Caco-2 (cell line): ENCODE measurements around the gene DROSHA. TPM values are rescaled to one million over a fixed set of nuclear protein-coding genes. Genes with fewer than 3 reads are reported as not detected.

ENCODE experiments used
- BruUV-seq: library from RNA; stranded (reverse); fragments of 400-500 nt; replicated peaks from 2 replicates; lab custom pipeline; 2021; lab: Mats Ljungman, UMichigan
- CTCF ChIA-PET: fragments of 300-600 bp; sonication (Branson Sonifier 250); formaldehyde crosslinking; loops from one replicate; lab custom pipeline; 2022; ENCODE audit warnings: antibody characterized with exemption; lab: Charles Lee
- POLR2A ChIA-PET: fragments of 300-600 bp; sonication (Branson Sonifier 250); formaldehyde crosslinking; loops from one replicate; lab custom pipeline; 2022; ENCODE audit warnings: antibody characterized with exemption; lab: Charles Lee
- DNase-seq, 2 experiments: peaks; one replicate each; pipeline versions ENCODE4 v3.0.0 to v3.0.0-alpha.2; 2020 to 2022
- H3K27me3 ChIP-seq: replicated peaks from 2 replicates; pipeline ENCODE4 v1.6.0; 2011; ENCODE audit warnings: low read length; ENCODE audit not compliant: control insufficient read depth, insufficient read depth
- H3K36me3 ChIP-seq: 2 replicates; pipeline ENCODE4 v1.5.1; 2011; ENCODE audit warnings: low read length; ENCODE audit not compliant: control insufficient read depth, insufficient read depth
- H3K4me1 ChIP-seq: fragments of 250-450 bp; sonication (Bioruptor Pico); 2 replicates; pipeline ENCODE4 v1.5.1; 2020; ENCODE audit warnings: mild to moderate bottlenecking
- H3K4me3 ChIP-seq: 2 replicates; pipeline ENCODE4 v1.5.1; 2011; ENCODE audit warnings: low read depth, mild to moderate bottlenecking, control low read depth, low read length
- H3K9me3 ChIP-seq: fragments of 250-450 bp; sonication (Bioruptor Pico); 2 replicates; pipeline ENCODE4 v1.5.1; 2020; ENCODE audit warnings: mild to moderate bottlenecking, moderate library complexity
- H3K27ac Mint-ChIP-seq: one replicate; pipeline ENCODE4 v1.8.0; 2022; ENCODE audit warnings: mixed read lengths; ENCODE audit not compliant: unreplicated experiment
- H3K27me3 Mint-ChIP-seq: one replicate; pipeline ENCODE4 v1.8.0; 2022; ENCODE audit warnings: mixed read lengths; ENCODE audit not compliant: insufficient read depth, unreplicated experiment
- H3K36me3 Mint-ChIP-seq: one replicate; pipeline ENCODE4 v1.8.0; 2022; ENCODE audit warnings: mild to moderate bottlenecking, mixed read lengths; ENCODE audit not compliant: insufficient read depth, unreplicated experiment
- H3K4me1 Mint-ChIP-seq: one replicate; pipeline ENCODE4 v1.8.0; 2022; ENCODE audit warnings: low read depth, mixed read lengths; ENCODE audit not compliant: unreplicated experiment
- H3K4me3 Mint-ChIP-seq: one replicate; pipeline ENCODE4 v1.8.0; 2022; ENCODE audit warnings: mild to moderate bottlenecking, moderate library complexity, mixed read lengths; ENCODE audit not compliant: unreplicated experiment
- H3K9me3 Mint-ChIP-seq: one replicate; pipeline ENCODE4 v1.8.0; 2022; ENCODE audit warnings: mixed read lengths; ENCODE audit not compliant: unreplicated experiment
- intact Hi-C: fragments of 100-400 bp; cut with micrococcal nuclease; formaldehyde crosslinking; loops from one replicate; pipeline ENCODE4 v1.10.0; 2022; ENCODE audit not compliant: unreplicated experiment
- total RNA-seq: library from RNA; stranded (reverse); gene quantifications from 2 replicates; pipeline ENCODE4 v1.2.3, GENCODE V29; 2022
- TF ChIP-seq, protein P1 (sequence below), 2 experiments: fragments of 200-600 bp in 1 of 2; IDR thresholded peaks; 1 replicate in 1 of 2; 2 replicates in 1 of 2; pipeline versions ENCODE4 v1.5.1 to v1.8.0; 2011 to 2022; ENCODE audit warnings: antibody characterized with exemption in 1 of 2, control low read depth in 1 of 2, inconsistent platforms in 1 of 2, low read depth in 1 of 2, low read length in 1 of 2, mild to moderate bottlenecking in 1 of 2, moderate library complexity in 1 of 2; ENCODE audit not compliant: insufficient read depth in 1 of 2, severe bottlenecking in 1 of 2, unreplicated experiment in 1 of 2

Gene DROSHA
- total RNA-seq, 1 experiment from 2014 or later: 88.4 TPM

DNA sequence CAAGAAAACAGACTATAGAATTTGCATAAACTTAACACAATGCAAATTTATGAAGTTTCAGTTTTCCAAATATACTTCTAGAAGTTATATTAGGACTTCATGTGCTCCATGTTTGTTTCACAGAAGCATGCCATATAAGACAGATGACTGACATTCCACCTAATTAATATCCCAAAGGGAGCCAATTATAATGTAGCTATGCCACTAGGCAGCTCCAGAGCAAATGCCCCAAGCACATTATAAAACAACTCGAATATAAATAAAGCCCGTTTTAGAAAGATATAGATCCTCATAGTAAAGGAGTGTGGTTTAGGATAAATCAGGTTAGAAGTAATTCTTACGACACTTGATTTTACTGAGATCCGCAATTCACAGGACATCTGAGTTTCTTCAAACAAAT is 8.9 kb downstream of the DROSHA start:
- ChIA-PET CTCF (no interaction called here), POLR2A (no interaction called here)
- peaks cover 63% of the 10 kb centered on the region for H3K36me3 Mint-ChIP-seq
- intact Hi-C loops: no loop called here
- Histone ChIP-seq H3K36me3 (peaks cover 1% of the 10 kb centered on the region), H3K9me3 (no peaks in the 10 kb centered on the region), H3K4me1 (no peaks in the 10 kb centered on the region), H3K27me3 (no peaks in the 10 kb centered on the region), H3K4me3 (no peak overlapping the region)
- H3K4me1 Mint-ChIP-seq: no peaks in the 10 kb centered on the region
- no peaks in the 10 kb centered on the region for H3K9me3 Mint-ChIP-seq
- TF ChIP-seq, protein P1, sequence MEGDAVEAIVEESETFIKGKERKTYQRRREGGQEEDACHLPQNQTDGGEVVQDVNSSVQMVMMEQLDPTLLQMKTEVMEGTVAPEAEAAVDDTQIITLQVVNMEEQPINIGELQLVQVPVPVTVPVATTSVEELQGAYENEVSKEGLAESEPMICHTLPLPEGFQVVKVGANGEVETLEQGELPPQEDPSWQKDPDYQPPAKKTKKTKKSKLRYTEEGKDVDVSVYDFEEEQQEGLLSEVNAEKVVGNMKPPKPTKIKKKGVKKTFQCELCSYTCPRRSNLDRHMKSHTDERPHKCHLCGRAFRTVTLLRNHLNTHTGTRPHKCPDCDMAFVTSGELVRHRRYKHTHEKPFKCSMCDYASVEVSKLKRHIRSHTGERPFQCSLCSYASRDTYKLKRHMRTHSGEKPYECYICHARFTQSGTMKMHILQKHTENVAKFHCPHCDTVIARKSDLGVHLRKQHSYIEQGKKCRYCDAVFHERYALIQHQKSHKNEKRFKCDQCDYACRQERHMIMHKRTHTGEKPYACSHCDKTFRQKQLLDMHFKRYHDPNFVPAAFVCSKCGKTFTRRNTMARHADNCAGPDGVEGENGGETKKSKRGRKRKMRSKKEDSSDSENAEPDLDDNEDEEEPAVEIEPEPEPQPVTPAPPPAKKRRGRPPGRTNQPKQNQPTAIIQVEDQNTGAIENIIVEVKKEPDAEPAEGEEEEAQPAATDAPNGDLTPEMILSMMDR (IDR thresholded peaks at IDR 0.05; ENCODE audit: insufficient read depth in 1 of 2, low read depth in 1 of 2, low read length in 1 of 2, severe bottlenecking in 1 of 2, unreplicated experiment in 1 of 2): no peak
- H3K4me3 Mint-ChIP-seq: no peak overlapping the region
- H3K27me3 Mint-ChIP-seq: no peaks in the 10 kb centered on the region
- no peak overlapping the region for H3K27ac Mint-ChIP-seq
- no peak for DNase-seq
- no TSS peak for BruUV-seq

DNA sequence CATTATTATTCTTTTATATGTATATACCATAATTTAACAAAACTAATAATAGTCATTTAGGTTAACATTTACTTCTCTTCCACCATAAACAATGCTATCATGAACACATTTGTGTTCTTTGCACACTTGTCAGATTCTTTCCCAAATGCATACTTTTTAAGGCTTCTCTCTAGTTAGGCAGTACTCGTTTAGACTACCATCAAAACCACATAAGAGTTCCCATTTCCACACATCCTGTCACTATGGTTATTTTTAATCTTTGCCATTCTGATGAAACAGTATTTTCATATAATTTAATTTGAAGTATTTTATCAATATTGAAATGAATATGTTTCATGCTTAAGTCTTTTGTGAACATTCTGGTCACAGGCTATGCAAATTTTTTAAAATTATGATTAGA is 15.1 kb downstream of the DROSHA start:
- Mint-ChIP-seq H3K9me3 (no peaks in the 10 kb centered on the region), H3K36me3 (peaks cover 49% of the 10 kb centered on the region), H3K4me3 (no peak overlapping the region), H3K27ac (no peak overlapping the region), H3K27me3 (no peaks in the 10 kb centered on the region), H3K4me1 (no peaks in the 10 kb centered on the region)
- Histone ChIP-seq H3K27me3 (no peaks in the 10 kb centered on the region), H3K9me3 (no peaks in the 10 kb centered on the region), H3K36me3 (no peaks in the 10 kb centered on the region; the same call in 1 of the 2 replicates), H3K4me3 (no peak overlapping the region), H3K4me1 (no peaks in the 10 kb centered on the region)
- ChIA-PET CTCF (no interaction called here), POLR2A (no interaction called here)
- intact Hi-C loops: no loop called here
- BruUV-seq: no TSS peak
- TF ChIP-seq, protein P1 (IDR thresholded peaks at IDR 0.05; ENCODE audit: insufficient read depth in 1 of 2, low read depth in 1 of 2, low read length in 1 of 2, severe bottlenecking in 1 of 2, unreplicated experiment in 1 of 2): no peak
- no peak for DNase-seq

DNA sequence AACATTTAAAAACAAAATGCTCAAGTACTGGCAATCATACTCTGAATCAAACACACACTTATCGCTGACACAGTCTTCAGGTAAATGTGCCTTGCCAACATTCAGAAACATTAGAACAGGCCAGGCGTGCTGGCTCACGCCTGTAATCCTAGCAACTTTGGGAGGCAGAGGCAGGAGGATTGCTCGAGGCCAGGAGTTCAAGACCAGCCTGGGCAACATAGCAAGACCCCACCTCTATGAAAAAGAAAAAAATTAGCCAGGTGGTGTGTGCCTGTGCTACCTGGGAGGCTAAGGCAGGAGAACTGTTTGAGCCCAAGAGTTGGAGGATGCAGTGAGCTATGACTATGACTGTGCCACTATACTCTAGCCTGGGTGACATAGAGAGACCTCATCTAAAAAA is 20.6 kb downstream of the DROSHA start:
- H3K36me3 Mint-ChIP-seq: peaks cover 69% of the 10 kb centered on the region
- CTCF ChIA-PET: no interaction called here
- no peaks in the 10 kb centered on the region for H3K9me3 Mint-ChIP-seq
- H3K4me3 Mint-ChIP-seq: no peak overlapping the region
- BruUV-seq: no TSS peak
- no peak for DNase-seq
- intact Hi-C loops: no loop called here
- no peaks in the 10 kb centered on the region for H3K27me3 Mint-ChIP-seq
- TF ChIP-seq, protein P1 (IDR thresholded peaks at IDR 0.05; ENCODE audit: insufficient read depth in 1 of 2, low read depth in 1 of 2, low read length in 1 of 2, severe bottlenecking in 1 of 2, unreplicated experiment in 1 of 2): no peak
- H3K27ac Mint-ChIP-seq: no peak overlapping the region
- H3K36me3 ChIP-seq: no peaks in the 10 kb centered on the region; the same call in 1 of the 2 replicates
- H3K27me3 ChIP-seq: no peaks in the 10 kb centered on the region
- H3K4me1 Mint-ChIP-seq: no peaks in the 10 kb centered on the region
- H3K4me1 ChIP-seq: no peaks in the 10 kb centered on the region
- POLR2A ChIA-PET: no interaction called here
- H3K4me3 ChIP-seq: no peak overlapping the region
- no peaks in the 10 kb centered on the region for H3K9me3 ChIP-seq
